Measurements from ENCODE around the gene ANKRD13C. TPM values are rescaled to one million over a fixed set of nuclear protein-coding genes. Genes with fewer than 3 reads are reported as not detected.

ANKRD13C gene
- total RNA-seq, 2 donors from 2014 or later: 8.1 to 11.4 TPM

DNA sequence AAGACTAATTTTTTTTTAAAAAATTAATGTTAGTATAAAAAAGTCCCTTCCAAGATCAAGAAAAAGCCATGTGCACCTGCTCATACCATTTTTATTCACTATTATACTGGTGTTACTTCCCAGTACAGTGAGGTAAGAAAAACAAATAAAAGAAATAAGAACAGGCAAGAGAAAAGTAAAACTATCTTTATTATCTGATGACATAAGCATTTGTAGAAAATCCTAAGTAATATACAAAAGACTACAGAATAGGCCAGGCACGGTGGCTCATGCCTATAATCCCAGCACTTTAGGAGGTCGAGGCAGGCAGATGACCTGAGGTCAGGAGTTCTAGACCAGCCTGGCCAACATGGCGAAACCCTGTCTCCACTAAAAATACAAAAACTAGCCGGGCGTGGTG is 68.1 kb downstream of the ANKRD13C start:
- Histone ChIP-seq H3K4me3 (no peak overlapping the region), H3K27me3 (no peaks in the 10 kb centered on the region), H3K4me1 (no peaks in the 10 kb centered on the region), H3K36me3 (peaks cover 12% of the 10 kb centered on the region), H3K27ac (no peak overlapping the region), H3K9me3 (no peaks in the 10 kb centered on the region)
- DNase-seq (ENCODE audit: low spot score): no peak
- TF ChIP-seq, protein P1, sequence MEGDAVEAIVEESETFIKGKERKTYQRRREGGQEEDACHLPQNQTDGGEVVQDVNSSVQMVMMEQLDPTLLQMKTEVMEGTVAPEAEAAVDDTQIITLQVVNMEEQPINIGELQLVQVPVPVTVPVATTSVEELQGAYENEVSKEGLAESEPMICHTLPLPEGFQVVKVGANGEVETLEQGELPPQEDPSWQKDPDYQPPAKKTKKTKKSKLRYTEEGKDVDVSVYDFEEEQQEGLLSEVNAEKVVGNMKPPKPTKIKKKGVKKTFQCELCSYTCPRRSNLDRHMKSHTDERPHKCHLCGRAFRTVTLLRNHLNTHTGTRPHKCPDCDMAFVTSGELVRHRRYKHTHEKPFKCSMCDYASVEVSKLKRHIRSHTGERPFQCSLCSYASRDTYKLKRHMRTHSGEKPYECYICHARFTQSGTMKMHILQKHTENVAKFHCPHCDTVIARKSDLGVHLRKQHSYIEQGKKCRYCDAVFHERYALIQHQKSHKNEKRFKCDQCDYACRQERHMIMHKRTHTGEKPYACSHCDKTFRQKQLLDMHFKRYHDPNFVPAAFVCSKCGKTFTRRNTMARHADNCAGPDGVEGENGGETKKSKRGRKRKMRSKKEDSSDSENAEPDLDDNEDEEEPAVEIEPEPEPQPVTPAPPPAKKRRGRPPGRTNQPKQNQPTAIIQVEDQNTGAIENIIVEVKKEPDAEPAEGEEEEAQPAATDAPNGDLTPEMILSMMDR (IDR thresholded peaks at IDR 0.05): no peak

DNA sequence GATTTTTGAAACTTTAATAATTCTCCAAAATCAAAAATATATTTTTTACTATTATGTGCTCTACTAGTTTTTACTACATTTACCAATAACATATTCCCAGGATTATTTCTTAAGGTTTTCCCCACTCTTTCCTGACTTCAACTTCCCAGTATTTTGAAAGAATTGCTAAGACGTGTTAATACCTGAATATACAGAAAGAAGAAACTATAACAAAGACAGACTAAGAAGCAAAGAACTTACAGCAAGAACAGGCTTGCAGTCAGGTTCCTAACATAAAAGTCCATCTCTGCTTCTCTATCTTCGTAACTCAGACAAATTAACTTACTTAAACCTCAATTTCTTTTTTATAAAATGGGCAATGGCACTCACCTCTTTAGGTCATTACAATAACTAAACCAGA is 70.2 kb downstream of the ANKRD13C start:
- Histone ChIP-seq H3K36me3 (no peaks in the 10 kb centered on the region), H3K4me1 (no peaks in the 10 kb centered on the region), H3K27me3 (no peaks in the 10 kb centered on the region), H3K4me3 (no peak overlapping the region), H3K9me3 (no peaks in the 10 kb centered on the region), H3K27ac (no peak overlapping the region)
- TF ChIP-seq, protein P1 (IDR thresholded peaks at IDR 0.05): no peak
- no peak for DNase-seq (ENCODE audit: low spot score)

DNA sequence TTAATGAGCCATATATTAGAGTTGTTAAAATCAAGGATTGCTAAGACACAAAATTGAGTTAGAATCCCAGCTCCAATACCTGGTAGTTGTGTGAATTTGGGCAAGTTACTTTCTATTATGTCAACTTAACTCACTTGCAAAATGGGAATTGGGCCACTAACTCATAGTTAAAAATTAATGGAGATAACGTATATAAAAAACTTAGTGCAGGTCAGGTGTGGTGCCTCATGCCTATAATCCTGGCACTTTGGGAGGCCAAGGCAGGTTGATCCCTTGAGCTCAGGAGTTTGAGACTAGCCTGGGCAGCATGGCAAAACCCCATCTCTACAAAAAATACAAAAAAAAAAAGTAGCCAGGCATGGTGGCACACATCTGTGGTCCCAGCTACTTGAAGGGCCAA is 75.8 kb downstream of the ANKRD13C start:
- Histone ChIP-seq H3K4me1 (no peaks in the 10 kb centered on the region), H3K9me3 (no peaks in the 10 kb centered on the region), H3K27ac (no peak overlapping the region), H3K36me3 (peaks cover 16% of the 10 kb centered on the region), H3K27me3 (no peaks in the 10 kb centered on the region), H3K4me3 (no peak overlapping the region)
- TF ChIP-seq, protein P1 (IDR thresholded peaks at IDR 0.05): no peak
- no peak for DNase-seq (ENCODE audit: low spot score)

DNA sequence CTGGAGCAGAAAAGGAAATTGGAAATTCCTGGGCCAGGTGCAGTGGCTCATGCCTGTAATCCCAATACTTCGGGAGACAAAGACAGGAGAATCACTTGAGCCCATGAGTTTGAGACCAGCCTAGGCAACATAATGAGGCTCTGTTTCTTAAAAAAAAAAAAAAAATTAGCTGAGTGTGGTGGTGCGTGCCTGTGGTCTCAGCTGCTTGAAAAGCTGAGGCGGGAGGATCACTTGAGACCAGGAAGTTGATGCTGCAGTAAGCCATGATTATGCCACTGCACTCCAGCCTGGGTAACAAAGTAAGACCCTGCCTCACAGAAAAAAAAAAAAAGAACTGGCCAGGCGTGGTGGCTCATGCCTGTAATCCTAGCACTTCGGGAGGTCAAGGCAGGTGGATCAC is 76.6 kb downstream of the ANKRD13C start:
- Histone ChIP-seq H3K27me3 (no peaks in the 10 kb centered on the region), H3K4me1 (no peaks in the 10 kb centered on the region), H3K9me3 (no peaks in the 10 kb centered on the region), H3K36me3 (peaks cover 22% of the 10 kb centered on the region), H3K4me3 (no peak overlapping the region), H3K27ac (no peak overlapping the region)
- DNase-seq (ENCODE audit: low spot score): no peak
- TF ChIP-seq, protein P1 (IDR thresholded peaks at IDR 0.05): no peak

DNA sequence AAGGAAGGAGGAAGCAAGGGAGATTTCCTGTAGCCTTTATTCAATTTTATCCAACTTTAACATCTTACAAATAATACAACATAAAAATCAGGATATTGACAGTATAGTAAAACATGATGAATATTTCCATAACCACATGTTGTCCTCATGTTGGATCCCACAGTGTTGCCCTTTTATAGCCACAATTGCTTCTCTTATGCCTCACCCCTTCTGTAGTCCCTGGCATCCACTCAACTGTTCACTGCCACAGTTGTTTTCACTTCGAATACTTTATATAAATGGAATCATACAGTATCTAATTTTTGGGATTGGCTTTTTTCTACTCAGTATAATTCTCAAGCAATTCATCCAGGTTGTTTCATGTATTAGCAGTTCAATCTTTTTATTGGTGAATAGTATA is 88.6 kb downstream of the ANKRD13C start:
- Histone ChIP-seq H3K36me3 (peaks cover 16% of the 10 kb centered on the region), H3K4me1 (peaks cover 0 to 8% of the 10 kb centered on the region in 2 donors), H3K27ac (no peak overlapping the region), H3K9me3 (peaks cover 0 to 8% of the 10 kb centered on the region in 2 donors), H3K4me3 (no peak overlapping the region), H3K27me3 (no peaks in the 10 kb centered on the region)
- DNase-seq (ENCODE audit: low spot score): no peak
- TF ChIP-seq, protein P1 (IDR thresholded peaks at IDR 0.05): no peak

DNA sequence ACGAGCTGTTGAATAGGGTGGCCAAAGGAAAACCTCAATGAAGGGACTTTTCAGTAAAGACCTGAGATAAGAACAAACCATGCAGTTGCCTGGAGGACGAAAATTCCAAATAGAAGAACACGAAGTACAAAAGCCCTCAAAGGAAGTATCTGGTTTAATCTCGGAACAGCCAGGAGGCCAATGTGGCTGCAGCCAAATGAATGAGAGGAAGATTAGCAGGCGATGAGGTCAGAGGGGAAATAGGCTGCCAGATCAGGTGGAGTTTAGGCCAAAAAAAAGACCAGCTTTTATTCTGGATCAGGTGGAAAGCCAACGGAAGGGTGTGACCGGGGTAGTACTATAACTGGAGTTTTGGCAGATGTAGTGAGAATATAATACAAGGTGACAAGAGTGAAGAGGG is 89.7 kb downstream of the ANKRD13C start:
- H3K4me3 ChIP-seq: no peak overlapping the region
- TF ChIP-seq, protein P1 (IDR thresholded peaks at IDR 0.05): no peak
- peaks cover 0 to 8% of the 10 kb centered on the region in 2 donors for H3K4me1 ChIP-seq
- peaks cover 16% of the 10 kb centered on the region for H3K36me3 ChIP-seq
- H3K27me3 ChIP-seq: no peaks in the 10 kb centered on the region
- peaks cover 0 to 8% of the 10 kb centered on the region in 2 donors for H3K9me3 ChIP-seq
- H3K27ac ChIP-seq: peak overlapping the region in 1 of 2 donors; percentile 44
- no peak for DNase-seq (ENCODE audit: low spot score)
